Stimulated activated CD8-positive, alpha-beta memory T cell treated with anti-CD3 and anti-CD28 coated beads, Interleukin-12 subunit alpha, Interleukin-12 subunit beta, amount 100 ng/mL, for 1 hour (primary cell): ENCODE data around the gene SEPTIN10.
"Not testable (repeated sequence)": the region's sequence is repeated elsewhere in the genome, so short reads cannot be mapped to it uniquely, and the experiment has no call there.

Experiments
- DNase-seq: peaks from one replicate; pipeline ENCODE4 v3.0.0-alpha.2; 2020; ENCODE audit warnings: low read depth

The SEPTIN10 gene

DNA sequence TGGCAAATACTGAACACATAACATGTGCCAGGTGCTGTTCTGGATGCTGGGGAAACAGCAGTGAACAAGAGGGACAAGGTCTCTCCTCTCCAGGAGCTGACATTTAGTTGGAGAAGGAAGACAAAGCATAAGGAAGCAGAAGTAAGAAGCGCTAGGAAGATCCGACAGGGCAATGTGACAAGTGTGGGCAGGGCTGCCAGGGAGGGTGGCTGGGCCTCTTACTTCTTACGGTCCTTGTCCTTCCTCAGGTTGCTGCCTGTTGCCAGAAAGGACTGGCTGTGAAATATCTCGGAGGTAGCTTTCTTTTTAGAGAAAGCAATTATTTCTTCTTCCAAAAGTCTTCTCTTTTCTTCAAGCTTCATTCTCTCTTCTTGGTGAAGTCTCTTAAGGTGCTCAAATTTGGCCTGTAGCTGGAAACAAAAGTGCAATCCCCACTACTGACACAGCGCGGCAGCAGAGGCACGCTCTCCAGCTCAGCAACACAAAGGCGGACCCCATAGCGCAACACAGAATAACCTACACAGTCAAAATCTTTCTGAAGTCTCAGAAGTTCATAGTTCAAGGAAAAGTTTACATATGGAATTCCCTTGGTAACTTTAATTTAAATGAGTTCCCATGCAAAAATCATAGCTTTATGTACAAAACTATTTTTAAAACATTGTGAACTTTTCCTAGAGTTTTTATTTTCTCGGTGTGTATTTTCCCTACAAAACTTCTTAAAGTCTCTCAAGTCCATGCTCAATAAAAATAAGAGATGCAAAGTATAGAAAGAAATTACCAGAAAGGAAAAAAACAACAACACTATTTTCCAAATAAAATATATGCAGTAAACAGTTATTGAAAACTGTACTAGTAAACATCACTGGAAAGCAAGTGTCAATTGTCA lies 67.7 kb downstream of the SEPTIN10 start:
- DNase-seq: peak; percentile 29

GRCh38 chr2:109542384-109542783 lies 71.4 kb downstream of the SEPTIN10 start:
- no peak for DNase-seq

- DNase-seq: no peak
Measured at GRCh38 chr2:109538546-109538945, 75.2 kb downstream of the SEPTIN10 start.

DNA sequence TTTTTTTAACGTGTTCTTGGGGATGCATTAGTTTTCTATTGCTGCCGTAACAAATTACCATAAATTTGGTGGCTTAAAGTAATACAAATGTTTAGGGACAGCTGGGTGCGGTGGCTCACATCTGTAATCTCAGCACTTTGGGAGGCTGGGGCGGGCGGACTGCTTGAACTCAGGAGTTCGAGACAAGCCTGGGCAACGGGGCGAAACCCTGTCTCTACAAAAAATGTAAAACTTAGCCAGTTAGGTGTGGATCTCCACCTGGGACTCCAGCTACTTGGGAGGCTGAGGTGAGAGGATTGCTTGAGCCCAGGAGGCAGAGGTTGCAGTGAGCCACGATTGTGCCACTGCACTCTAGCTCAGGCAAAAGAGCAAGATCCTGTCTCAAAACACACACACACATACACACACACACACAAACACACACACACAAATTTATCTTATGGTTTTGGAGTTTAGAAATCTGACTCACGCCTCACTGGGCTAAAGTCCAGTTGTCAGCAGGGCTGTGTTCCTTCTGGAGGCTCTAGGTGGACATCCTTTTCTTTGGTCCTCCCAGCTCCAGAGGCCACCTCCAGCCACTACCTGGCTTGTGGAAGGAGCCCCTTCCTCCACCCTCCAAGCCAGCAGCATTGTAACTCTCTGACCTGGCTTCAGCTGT lies 76.1 kb downstream of the SEPTIN10 start:
- DNase-seq: no peak

DNA sequence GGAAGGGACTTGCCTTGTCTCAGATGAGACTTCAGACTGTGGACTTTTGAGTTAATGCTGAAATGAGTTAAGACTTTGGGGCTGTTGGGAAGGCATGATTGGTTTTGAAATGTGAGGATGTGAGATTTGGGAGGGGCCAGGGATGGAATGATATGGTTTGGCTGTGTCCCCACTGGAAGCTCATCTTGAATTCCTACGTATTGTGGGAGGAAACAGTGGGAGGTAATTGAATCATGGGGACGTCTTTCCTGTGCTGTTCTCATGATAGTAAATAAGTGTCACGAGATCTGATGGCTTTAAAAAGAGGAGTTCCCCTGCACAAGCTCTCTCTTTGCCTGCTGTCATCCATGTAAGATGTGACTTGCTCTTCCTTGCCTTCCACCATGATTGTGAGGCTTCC lies 77.2 kb downstream of the SEPTIN10 start:
- DNase-seq: not testable (repeated sequence)

- DNase-seq: no peak
Measured at GRCh38 chr2:109535217-109535946, 78.4 kb downstream of the SEPTIN10 start.

- no peak for DNase-seq
Measured at GRCh38 chr2:109533823-109534222, 79.9 kb downstream of the SEPTIN10 start.

DNA sequence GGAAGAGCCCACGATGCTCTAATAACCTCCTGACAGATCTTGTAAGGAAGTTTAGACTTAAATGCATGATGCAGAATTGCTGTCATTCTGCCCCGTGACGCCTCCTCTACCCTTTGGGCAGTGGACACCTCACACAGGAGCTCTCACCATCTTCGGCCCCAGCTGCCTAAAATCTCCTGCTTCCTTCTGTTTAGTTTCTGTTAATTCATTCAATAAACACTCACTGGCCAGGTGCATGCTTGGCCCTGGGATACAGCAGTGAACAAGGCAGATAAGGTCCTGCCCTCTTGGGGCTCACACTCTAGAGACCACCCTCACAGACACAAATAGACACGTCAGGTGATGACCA lies 81.1 kb downstream of the SEPTIN10 start:
- DNase-seq: no peak

DNA sequence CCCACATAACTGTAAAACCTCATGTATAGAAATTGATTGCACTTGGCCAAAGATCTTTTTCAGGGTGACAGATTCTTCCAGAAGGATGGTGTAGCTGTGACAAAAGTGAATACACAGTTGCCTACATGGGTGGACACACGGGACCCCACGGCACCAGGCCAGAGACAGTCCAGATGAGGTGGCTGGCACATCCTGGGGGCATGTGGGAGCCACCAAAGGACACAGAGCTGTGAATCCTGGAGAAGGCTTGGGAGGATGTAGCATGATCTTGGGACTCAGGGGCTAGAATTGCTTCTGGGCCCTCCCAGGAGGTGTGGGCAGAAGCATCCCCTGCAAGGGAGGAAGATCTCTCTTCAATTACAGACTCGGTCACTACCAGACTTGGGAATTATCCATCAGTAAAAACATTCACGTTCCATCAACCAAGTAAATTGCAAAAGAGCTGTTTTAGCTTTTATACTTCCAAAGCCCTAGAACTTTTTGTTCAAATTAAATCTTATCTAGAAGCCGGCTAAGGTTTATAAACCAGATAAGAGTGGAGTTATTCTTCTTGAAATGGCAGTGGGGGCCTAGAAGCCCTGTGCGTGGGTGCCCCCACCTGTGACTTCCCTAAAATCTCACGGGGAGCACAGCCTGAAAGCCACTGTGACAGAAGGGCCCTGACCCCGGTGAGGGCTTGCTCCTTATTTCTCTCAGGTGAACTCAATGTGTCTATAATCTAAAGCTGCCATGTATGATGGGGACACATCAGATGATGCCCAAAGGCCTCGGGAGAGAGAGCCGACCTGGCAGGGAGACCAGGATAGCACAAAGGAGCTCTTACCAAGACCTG lies 81.7 kb downstream of the SEPTIN10 start:
- DNase-seq: no peak

DNA sequence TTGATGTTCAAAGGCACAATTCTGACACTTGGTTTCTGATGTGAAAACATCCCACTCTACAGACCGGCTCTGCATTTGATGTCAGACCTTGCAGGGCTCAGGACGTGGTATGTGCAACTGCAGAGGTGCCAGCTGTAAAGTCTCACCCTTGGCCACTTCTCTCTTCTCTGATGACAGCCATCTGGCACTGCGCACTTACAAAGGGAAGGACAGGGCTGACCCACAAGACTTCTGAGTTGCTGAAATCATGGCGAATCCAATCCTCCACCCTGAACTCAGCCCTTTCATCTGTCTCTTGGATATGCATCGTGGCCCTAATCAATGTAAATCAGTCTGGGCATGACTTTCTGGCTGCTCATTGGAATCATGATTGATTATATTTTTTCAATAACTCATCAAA lies 82.5 kb downstream of the SEPTIN10 start:
- no peak for DNase-seq

DNA sequence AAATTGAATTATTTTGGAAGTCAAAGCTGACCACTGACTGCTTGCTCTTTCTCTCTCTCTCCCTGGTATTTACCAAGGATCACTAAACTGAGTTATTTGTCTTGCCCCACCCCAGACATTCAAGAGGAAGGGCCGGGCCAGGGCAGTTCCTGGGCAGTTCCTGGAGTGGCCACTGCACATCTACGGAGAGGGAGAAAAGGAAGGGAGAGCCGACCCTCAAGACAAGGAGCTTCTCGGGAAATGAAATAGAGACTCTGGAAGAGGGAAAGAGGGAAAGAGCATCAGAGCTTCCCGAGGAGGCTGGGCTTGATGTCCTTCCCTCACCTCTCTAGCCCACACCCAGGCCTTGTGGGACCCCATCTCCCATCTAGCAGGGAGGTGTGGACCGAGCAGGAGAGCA lies 83.1 kb downstream of the SEPTIN10 start:
- no peak for DNase-seq

DNA sequence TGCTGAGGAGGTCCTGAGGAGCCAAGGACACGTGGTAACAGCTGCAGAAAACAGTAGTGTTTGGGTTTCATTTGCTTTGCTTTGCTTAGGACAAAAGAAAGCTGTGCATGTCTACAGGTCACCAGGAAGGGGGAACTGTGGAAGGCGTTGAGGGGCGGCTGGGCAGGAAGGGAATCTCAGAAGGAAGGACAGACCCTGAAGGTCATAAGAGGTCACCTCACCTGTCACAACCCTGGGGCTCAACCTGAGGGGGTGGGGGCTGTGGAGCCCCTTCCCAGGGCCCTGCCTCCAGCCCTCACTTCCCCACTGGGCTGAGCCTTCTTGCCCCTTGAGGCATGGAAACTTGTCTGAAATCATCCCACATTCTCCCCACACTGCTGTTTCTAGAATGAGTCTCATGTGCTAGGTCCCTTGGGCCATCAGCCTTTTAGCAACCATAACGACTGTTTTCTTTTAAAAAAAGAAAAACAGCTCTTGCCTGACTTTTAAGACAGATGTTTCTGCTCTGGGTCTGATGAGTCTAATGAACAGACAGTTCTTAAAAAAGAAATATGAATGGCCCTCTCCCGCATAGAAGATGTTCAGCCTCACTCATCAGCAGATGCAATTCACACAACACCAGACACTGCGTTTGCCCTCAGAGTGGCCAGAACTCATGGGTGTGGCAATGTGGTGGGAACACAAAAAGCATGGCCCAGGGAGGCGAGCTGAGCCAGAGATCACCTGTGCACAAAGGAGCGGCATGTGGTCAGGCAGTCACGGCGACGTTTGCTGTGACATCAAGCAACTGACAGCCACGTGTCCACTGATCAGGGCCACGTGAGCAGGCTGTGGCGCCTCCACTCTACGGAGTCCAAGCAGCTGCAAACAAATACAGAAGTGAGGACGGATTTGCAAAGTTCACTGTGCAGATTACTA lies 84.0 kb downstream of the SEPTIN10 start:
- DNase-seq: no peak

- DNase-seq: no peak
Measured at GRCh38 chr2:109528811-109529501, 84.8 kb downstream of the SEPTIN10 start.

DNA sequence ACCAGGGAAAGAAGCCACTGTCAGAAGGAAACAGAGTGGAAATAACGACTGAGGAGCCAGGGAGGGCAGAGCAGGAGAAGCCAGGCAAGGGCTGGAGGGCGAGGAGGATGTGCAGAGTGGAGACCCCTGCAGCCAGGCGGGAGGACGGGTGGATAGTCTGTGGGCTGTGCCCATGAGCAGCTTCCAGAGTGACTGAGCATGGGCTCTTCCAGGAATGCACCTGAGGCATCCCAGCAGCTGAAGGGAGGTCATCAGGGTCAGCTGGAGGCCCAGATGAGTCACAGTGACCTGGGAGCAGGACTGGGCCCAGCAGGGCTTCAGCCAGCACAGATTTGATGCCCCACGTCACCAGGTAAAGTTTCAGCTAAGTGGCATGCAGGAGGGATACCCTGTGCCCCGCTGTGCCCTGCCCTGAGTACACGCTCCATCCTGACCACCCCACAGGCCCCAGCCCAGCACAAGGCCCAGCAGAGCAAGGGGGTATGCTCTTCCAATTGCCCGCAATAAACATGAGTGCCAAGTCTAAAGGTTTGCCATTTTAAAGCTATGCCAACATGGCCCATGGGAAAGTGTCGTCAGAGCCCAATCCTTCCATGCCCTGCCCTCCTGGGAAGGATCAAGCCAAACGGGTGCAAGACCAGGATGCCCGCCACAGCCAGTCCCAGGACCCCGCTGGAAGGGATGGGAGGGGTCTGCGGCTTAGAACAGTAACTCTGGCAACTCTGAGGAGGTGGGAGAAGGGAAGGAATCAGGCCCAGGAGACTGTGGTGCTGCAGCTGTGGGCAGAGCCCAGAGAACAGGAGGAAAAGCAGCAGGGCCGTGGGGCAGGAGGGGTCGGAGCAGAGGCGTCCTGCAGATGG lies 85.7 kb downstream of the SEPTIN10 start:
- DNase-seq: no peak

GRCh38 chr2:109527079-109527478 lies 86.7 kb downstream of the SEPTIN10 start:
- no peak for DNase-seq

DNA sequence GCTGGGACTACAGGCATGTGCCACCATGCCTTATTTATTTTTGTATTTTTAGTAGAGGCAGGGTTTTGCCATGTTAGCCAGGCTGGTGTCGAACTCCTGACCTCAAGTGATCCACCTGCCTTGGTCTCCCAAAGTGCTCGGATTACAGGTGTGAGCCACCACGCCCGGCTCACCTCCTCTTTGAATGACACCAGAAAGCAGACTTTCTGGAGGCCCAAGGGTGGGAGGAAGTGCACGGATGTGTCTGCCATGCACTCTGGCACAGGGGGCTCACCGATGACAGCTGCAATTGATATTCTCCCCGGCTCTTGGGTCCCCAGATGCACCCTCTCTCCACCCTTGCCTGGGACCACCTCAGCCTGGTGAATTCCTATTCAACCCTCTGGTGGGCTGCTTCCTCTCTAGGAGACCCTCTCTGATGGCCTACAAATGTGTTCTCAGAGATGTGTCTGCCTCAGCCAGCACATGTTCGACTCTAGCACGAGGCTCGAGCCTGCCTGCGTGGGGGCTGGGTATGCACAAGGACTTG lies 87.3 kb downstream of the SEPTIN10 start:
- DNase-seq: no peak

GRCh38 chr2:109525836-109526235 lies 87.9 kb downstream of the SEPTIN10 start:
- no peak for DNase-seq

DNA sequence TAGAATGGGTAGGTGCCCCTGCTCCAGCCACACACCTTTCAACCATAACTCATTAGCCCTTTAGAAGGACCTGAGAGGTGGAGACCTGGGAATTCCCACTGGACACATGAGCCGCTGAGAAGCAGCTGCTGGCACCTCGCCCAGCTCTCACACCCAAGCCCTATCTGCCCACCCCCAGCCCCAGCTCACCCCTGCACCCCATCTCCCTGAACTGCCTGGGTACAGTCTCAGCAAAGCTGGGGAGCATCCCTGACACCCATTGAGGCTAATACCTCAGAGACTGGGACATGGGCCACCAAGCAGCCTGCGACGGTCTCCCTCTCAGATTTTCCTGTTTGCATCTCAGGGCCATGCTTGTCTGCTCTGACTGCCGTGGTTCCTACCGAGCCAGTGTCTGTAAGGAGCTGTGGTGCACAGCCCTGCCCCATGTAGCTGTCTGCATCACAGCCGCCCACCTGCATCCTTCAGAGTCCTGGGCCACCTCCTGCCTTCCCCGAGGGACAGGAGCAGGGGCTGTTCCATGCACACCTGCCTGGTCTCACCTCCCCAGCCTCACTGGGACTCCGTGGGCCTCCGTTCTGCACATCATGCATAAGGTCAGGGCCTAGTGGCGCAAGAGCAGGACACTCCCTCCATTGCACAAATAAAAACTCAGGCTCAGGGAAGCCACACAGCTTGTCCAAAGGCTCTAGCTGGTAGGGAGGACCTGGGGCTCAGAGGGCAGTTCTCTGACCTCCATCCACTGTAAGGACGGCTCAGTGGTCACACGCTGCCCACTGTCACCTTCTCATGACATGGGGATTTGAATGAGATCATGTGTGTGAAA lies 90.0 kb downstream of the SEPTIN10 start:
- no peak for DNase-seq
